HCT116 (cell line): ENCODE measurements around the gene PMM1. TPM values are rescaled to one million over a fixed set of nuclear protein-coding genes. Genes with fewer than 3 reads are reported as not detected.

Experiments
- ATAC-seq: fragments of 200-7000 bp; cut with Tn5 transposase; 2 replicates; pipeline ENCODE4 v1.9.1; 2020; ENCODE audit warnings: mild to moderate bottlenecking, moderate library complexity
- BruUV-seq: library from RNA; stranded (reverse); fragments of 400-500 nt; replicated peaks from 2 replicates; lab custom pipeline; 2021; lab: Mats Ljungman, UMichigan
- CTCF ChIA-PET: fragments of 300-600 bp; sonication (Branson Sonifier 250); formaldehyde crosslinking; loops from one replicate; lab custom pipeline; 2021; ENCODE audit warnings: antibody characterized with exemption; lab: Charles Lee
- POLR2A ChIA-PET: fragments of 300-600, 350-600 bp; sonication (Branson Sonifier 250); formaldehyde crosslinking; loops from one replicate; lab custom pipeline; 2021; ENCODE audit warnings: antibody characterized with exemption; lab: Charles Lee
- RAD21 ChIA-PET, 2 experiments: fragments of 300-600 bp; sonication (Branson Sonifier 250); formaldehyde crosslinking; loops; one replicate each; lab custom pipeline; 2023; ENCODE audit warnings: low total read pairs in 2 of 2; ENCODE audit not compliant: uncharacterized antibody in 2 of 2, unreplicated experiment in 2 of 2, low non-redundant PET in 1 of 2; lab: Charles Lee
- DNase-seq: peaks from one replicate; pipeline ENCODE4 v3.0.0-alpha.2; 2010; ENCODE audit warnings: low read depth, low spot score
- H2AFZ ChIP-seq: fragments of 200-600 bp; shearing (Covaris generic), sonication (generic); 2 replicates; pipeline ENCODE4 v1.6.1; 2017; ENCODE audit warnings: low read depth, mixed run types, mixed read lengths, antibody characterized with exemption, low read length; ENCODE audit not compliant: poor library complexity, severe bottlenecking
- H3K27ac ChIP-seq: 2 replicates; pipeline ENCODE4 v1.5.1; 2012; ENCODE audit warnings: low read depth, low read length
- H3K27me3 ChIP-seq: fragments of 200-600 bp; sonication (generic); 2 replicates; pipeline ENCODE4 v1.6.1; 2016; ENCODE audit warnings: mixed run types, low read length, mixed read lengths; ENCODE audit not compliant: insufficient read depth
- H3K36me3 ChIP-seq, 2 experiments: fragments of 200-500 bp in 1 of 2; fragments of 200-600 bp in 1 of 2; sonication (Bioruptor generic) in 1 of 2; sonication (generic) in 1 of 2; 2 replicates each; pipeline versions ENCODE4 v1.5.1 to v1.6.1; 2014 to 2016; ENCODE audit warnings: low read length in 2 of 2, inconsistent platforms in 1 of 2, mixed read lengths in 1 of 2, mixed run types in 1 of 2; ENCODE audit not compliant: insufficient read depth in 2 of 2, control insufficient read depth in 1 of 2
- H3K4me1 ChIP-seq, 2 experiments: fragments of 200-600 bp in 1 of 2; sonication (generic) in 1 of 2; 2 replicates each; pipeline versions ENCODE4 v1.5.1 to v1.6.1; 2012 to 2017; ENCODE audit warnings: low read length in 2 of 2, inconsistent platforms in 1 of 2, mild to moderate bottlenecking in 1 of 2, mixed read lengths in 1 of 2, mixed run types in 1 of 2, moderate library complexity in 1 of 2; ENCODE audit not compliant: insufficient read depth in 2 of 2, control insufficient read depth in 1 of 2
- H3K4me2 ChIP-seq: fragments of 200-600 bp; sonication (generic); 2 replicates; pipeline ENCODE4 v1.6.1; 2017; ENCODE audit warnings: mixed run types, low read length, mixed read lengths
- H3K4me3 ChIP-seq, 2 experiments: fragments of 200-600 bp in 1 of 2; sonication (generic) in 1 of 2; replicated peaks in 1 of 2; 2 replicates each; pipeline ENCODE4 v1.5.1; 2011 to 2016; ENCODE audit warnings: low read length in 2 of 2, control low read depth in 1 of 2, low read depth in 1 of 2, mild to moderate bottlenecking in 1 of 2, mixed read lengths in 1 of 2, mixed run types in 1 of 2
- H3K79me2 ChIP-seq: fragments of 200-600 bp; sonication (generic); 2 replicates; pipeline ENCODE4 v1.6.1; 2017; ENCODE audit warnings: mild to moderate bottlenecking, mixed run types, low read length, moderate library complexity, mixed read lengths; ENCODE audit not compliant: insufficient read depth
- H3K9ac ChIP-seq: fragments of 200-600 bp; sonication (generic); 2 replicates; pipeline ENCODE4 v1.6.1; 2016; ENCODE audit warnings: low read length, mixed read lengths
- H3K9me2 ChIP-seq: fragments of 200-600 bp; sonication (generic), shearing (Covaris generic); 2 replicates; pipeline ENCODE4 v1.6.1; 2017; ENCODE audit warnings: mixed run types, mild to moderate bottlenecking, moderate library complexity; ENCODE audit not compliant: insufficient read depth
- H3K9me3 ChIP-seq, 2 experiments: fragments of 200-500 bp in 1 of 2; fragments of 200-600 bp in 1 of 2; sonication (Bioruptor generic) in 1 of 2; sonication (generic) in 1 of 2; 2 replicates each; pipeline ENCODE4 v1.6.1; 2014 to 2017; ENCODE audit warnings: low read length in 2 of 2, mixed read lengths in 2 of 2, inconsistent platforms in 1 of 2, low read depth in 1 of 2, mild to moderate bottlenecking in 1 of 2, mixed run types in 1 of 2, moderate library complexity in 1 of 2; ENCODE audit not compliant: control insufficient read depth in 1 of 2, insufficient read depth in 1 of 2
- H4K20me1 ChIP-seq: fragments of 200-600 bp; sonication (generic), shearing (Covaris generic); 2 replicates; pipeline ENCODE4 v1.6.1; 2017; ENCODE audit warnings: mixed run types, mild to moderate bottlenecking, moderate library complexity; ENCODE audit not compliant: insufficient read depth
- ATF3 ChIP-seq: IDR thresholded peaks from 2 replicates; pipeline ENCODE4 v1.6.1; 2012
- CBX3 ChIP-seq: IDR thresholded peaks from 2 replicates; pipeline ENCODE4 v1.6.1; 2012; ENCODE audit warnings: low read depth
- EGR1 ChIP-seq: IDR thresholded peaks from 2 replicates; pipeline ENCODE4 v1.6.1; 2012; ENCODE audit warnings: low read depth
- EZH2 ChIP-seq: fragments of 200-600 bp; sonication (generic); IDR thresholded peaks from 2 replicates; pipeline ENCODE4 v1.6.1; 2017; ENCODE audit warnings: antibody characterized with exemption, mixed run types
- EZH2phosphoT487 ChIP-seq: fragments of 200-600 bp; IDR thresholded peaks from 2 replicates; pipeline ENCODE4 v1.6.1; 2018; ENCODE audit warnings: antibody characterized with exemption, borderline replicate concordance
- FOSL1 ChIP-seq: IDR thresholded peaks from 2 replicates; pipeline ENCODE4 v1.6.1; 2012; ENCODE audit warnings: low read depth
- JUND ChIP-seq: IDR thresholded peaks from 2 replicates; pipeline ENCODE4 v1.6.1; 2012
- MAX ChIP-seq: IDR thresholded peaks from 2 replicates; pipeline ENCODE4 v1.6.1; 2012
- POLR2A ChIP-seq: IDR thresholded peaks from 2 replicates; pipeline ENCODE4 v1.7.0; 2011; ENCODE audit warnings: borderline replicate concordance; ENCODE audit not compliant: insufficient read depth, insufficient read length; ENCODE audit errors: extremely low read depth
- POLR2AphosphoS5 ChIP-seq: IDR thresholded peaks from 2 replicates; pipeline ENCODE4 v1.6.1; 2011; ENCODE audit warnings: mild to moderate bottlenecking, low read depth, low read length, moderate library complexity
- SIN3A ChIP-seq: IDR thresholded peaks from 2 replicates; pipeline ENCODE4 v1.6.1; 2012; ENCODE audit warnings: low read depth
- SP1 ChIP-seq: IDR thresholded peaks from 2 replicates; pipeline ENCODE4 v1.6.1; 2012; ENCODE audit warnings: low read depth
- YY1 ChIP-seq: IDR thresholded peaks from 2 replicates; pipeline ENCODE4 v1.6.1; 2011; ENCODE audit warnings: low read length, low read depth, moderate library complexity, mild to moderate bottlenecking; ENCODE audit not compliant: insufficient replicate concordance; ENCODE audit errors: extremely low read depth
- ZFX ChIP-seq: fragments of 450-650 bp; IDR thresholded peaks from 2 replicates; pipeline ENCODE4 v1.6.1; 2017
- ZNF274 ChIP-seq: fragments of 200-500 bp; sonication (Bioruptor generic); IDR thresholded peaks from 2 replicates; pipeline ENCODE4 v1.6.1; 2014; ENCODE audit warnings: mild to moderate bottlenecking, low read depth, low read length, inconsistent platforms
- intact Hi-C: fragments of 100-400 bp; cut with micrococcal nuclease; formaldehyde crosslinking; loops from 2 replicates; pipeline ENCODE4 v1.10.0; 2022
- total RNA-seq: library from RNA; stranded (reverse); gene quantifications from one replicate; pipeline ENCODE4 v1.2.1, GENCODE V29; 2021; ENCODE audit not compliant: unreplicated experiment

PMM1 gene
- total RNA-seq, 1 experiment from 2014 or later, result 31.7 TPM

GRCh38 chr22:41598081-41598480 lies 8.4 kb upstream of the PMM1 start:
- no peaks in the 10 kb centered on the region for H3K9me2 ChIP-seq
- no peak overlapping the region for H3K4me2 ChIP-seq
- H3K36me3 ChIP-seq, result peaks cover 4 to 7% of the 10 kb centered on the region in 2 experiments; a peak in 3 of 4 replicates
- ChIA-PET POLR2A (interaction anchor here (0.8 kb wide), 1 partner anchor 8 kb away, joined by 4 read pairs; the partner anchor contains the start of gene PMM1), RAD21 (interaction anchor here in 1 of 2 experiments (0.7 kb wide), 1 partner anchor 45 kb away, joined by 3 read pairs; no protein-coding TSS in a partner anchor), CTCF (interaction anchor here (0.8 to 2.1 kb wide), 6 partner anchors 8 to 194 kb away, joined by 3 to 10 read pairs (median 6); partner anchors contain the start of genes PMM1 and POLR3H)
- H3K4me3 ChIP-seq, result no peak overlapping the region
- DNase-seq (no peak), ATAC-seq (no peak)
- no peaks in the 10 kb centered on the region for H3K27me3 ChIP-seq
- H4K20me1 ChIP-seq, result no peaks in the 10 kb centered on the region
- no peak overlapping the region for H2AFZ ChIP-seq
- no peak overlapping the region for H3K9ac ChIP-seq
- intact Hi-C loops, result loop anchor here (5.0 kb wide), 1 partner anchor 196 kb away; no protein-coding TSS in a partner anchor
- TF ChIP-seq SP1, result no peak
- no peak for TF ChIP-seq ZNF274
- TF ChIP-seq JUND, result no peak
- no peak for TF ChIP-seq CBX3
- no peak for TF ChIP-seq ZFX
- H3K79me2 ChIP-seq, result no peaks in the 10 kb centered on the region
- H3K9me3 ChIP-seq, result no peaks in the 10 kb centered on the region
- peaks cover 0 to 11% of the 10 kb centered on the region in 2 experiments; a peak in 2 of 4 replicates for H3K4me1 ChIP-seq
- peak overlapping the region; percentile 12; the same call in 1 of the 2 replicates for H3K27ac ChIP-seq
- no TSS peak for BruUV-seq

- CTCF ChIA-PET, result interaction anchor here (0.8 to 2.1 kb wide), 5 partner anchors 9 to 194 kb away, joined by 3 to 10 read pairs (median 6); partner anchors contain the start of gene POLR3H
- ATAC-seq, result peak; percentile 2; the same call in 1 of the 2 replicates
- no peak overlapping the region for H3K27ac ChIP-seq
Measured at GRCh38 chr22:41597635-41597953, 8.0 kb upstream of the PMM1 start.

More at GRCh38 chr22:41597635-41597953, 8.0 kb upstream of the PMM1 start:
- H3K27me3 ChIP-seq, result no peaks in the 10 kb centered on the region
- H3K4me1 ChIP-seq, result peaks cover 0 to 11% of the 10 kb centered on the region in 2 experiments; a peak in 2 of 4 replicates
- DNase-seq, result no peak
- peaks cover 2 to 4% of the 10 kb centered on the region in 2 experiments; a peak in 3 of 4 replicates for H3K36me3 ChIP-seq
- H2AFZ ChIP-seq, result no peak overlapping the region
- BruUV-seq, result no TSS peak
- H3K9me2 ChIP-seq, result no peaks in the 10 kb centered on the region
- intact Hi-C loops, result loop anchor here (1.0 to 5.0 kb wide), 3 partner anchors 45 to 195 kb away; no protein-coding TSS in a partner anchor
- TF ChIP-seq EZH2phosphoT487 (no peak), POLR2A (no peak), MAX (no peak), EGR1 (no peak), YY1 (no peak), SIN3A (no peak), FOSL1 (no peak), POLR2AphosphoS5 (no peak), ZFX (no peak), ATF3 (no peak), EZH2 (no peak)
- TF ChIP-seq, all 23 proteins: peak for 0
- POLR2A ChIA-PET, result interaction anchor here (0.6 kb wide), 1 partner anchor 32 kb away, joined by 4 read pairs; no protein-coding TSS in a partner anchor
- Histone ChIP-seq H3K79me2 (no peaks in the 10 kb centered on the region), H3K4me2 (no peak overlapping the region), H3K9me3 (no peaks in the 10 kb centered on the region), H3K9ac (peak overlapping the region; percentile 18; the same call in 1 of the 2 replicates), H3K4me3 (no peak overlapping the region), H4K20me1 (no peaks in the 10 kb centered on the region)
- RAD21 ChIA-PET, result interaction anchor here in 1 of 2 experiments (0.7 kb wide), 1 partner anchor 44 kb away, joined by 3 read pairs; no protein-coding TSS in a partner anchor
